HG03378 (cell line): Measurements from ENCODE around the gene EIF1AD.
"Not testable (repeated sequence)": the region's sequence is repeated elsewhere in the genome, so short reads cannot be mapped to it uniquely, and the experiment has no call there.

Experiments used
- ATAC-seq: cut with Tn5 transposase; IDR thresholded peaks from one replicate; pipeline ENCODE4 v1.9.1; 2021; ENCODE audit warnings: mild to moderate bottlenecking, moderate library complexity; ENCODE audit not compliant: unreplicated experiment

The EIF1AD gene

GRCh38 chr11:66001942-66002647 is at the start of gene EIF1AD, which contains the start of gene BANF1:
EIF1AD (minus strand) TSS chr11:66002157; CDS start chr11:66000389, 1,768 bp downstream.
BANF1 (plus strand) TSS chr11:66002503; CDS start chr11:66003251, 748 bp downstream.
- peak; percentile 71 for ATAC-seq

- no peak for ATAC-seq
These were observed 49.4 kb upstream of the EIF1AD start for GRCh38 chr11:66051371-66051765.

GRCh38 chr11:66050581-66051231 is 48.7 kb upstream of the EIF1AD start:
- ATAC-seq: no peak

- no peak for ATAC-seq
These were observed 46.8 kb upstream of the EIF1AD start, which contains the start of gene GAL3ST3 for GRCh38 chr11:66048547-66049323. GAL3ST3 (minus strand) TSS chr11:66049161; CDS start chr11:66045415, 3,746 bp downstream.

- ATAC-seq: no peak
These were observed 45.8 kb upstream of the EIF1AD start for GRCh38 chr11:66047541-66048365.

GRCh38 chr11:66046901-66047300 is 44.9 kb upstream of the EIF1AD start:
- ATAC-seq: no peak

- no peak for ATAC-seq
These were observed 43.3 kb upstream of the EIF1AD start for GRCh38 chr11:66045177-66045639.

GRCh38 chr11:66044757-66045156 is 42.8 kb upstream of the EIF1AD start:
- ATAC-seq: no peak

- ATAC-seq: no peak
These were observed 41.3 kb upstream of the EIF1AD start for GRCh38 chr11:66042996-66043906.

- ATAC-seq: no peak
These were observed 40.5 kb upstream of the EIF1AD start for GRCh38 chr11:66042227-66042995.

- no peak for ATAC-seq
These were observed 37.8 kb upstream of the EIF1AD start for GRCh38 chr11:66039765-66040164.

- ATAC-seq: no peak
These were observed 35.4 kb upstream of the EIF1AD start for GRCh38 chr11:66037327-66037726.

GRCh38 chr11:66036334-66036710 is 34.4 kb upstream of the EIF1AD start:
- no peak for ATAC-seq

- ATAC-seq: no peak
These were observed 33.8 kb upstream of the EIF1AD start for GRCh38 chr11:66035653-66036333.

- no peak for ATAC-seq
These were observed 31.2 kb upstream of the EIF1AD start for GRCh38 chr11:66032957-66033735.

GRCh38 chr11:66026017-66026529 is 24.1 kb upstream of the EIF1AD start, which contains the start of gene CATSPER1:
CATSPER1 (minus strand) TSS chr11:66026479; CDS start chr11:66026379, 100 bp downstream.
- ATAC-seq: no peak

GRCh38 chr11:66023186-66023440 is 21.2 kb upstream of the EIF1AD start:
- not testable (repeated sequence) for ATAC-seq
